Liver (tissue), 9 donors: Measurements from ENCODE around the gene ABCD3. TPM values are rescaled to one million over a fixed set of nuclear protein-coding genes. Genes with fewer than 3 reads are reported as not detected.

Source experiments
- DNase-seq: peaks from one replicate; pipeline ENCODE4 v3.0.0-alpha.2; 2017; ENCODE audit warnings: low spot score
- H3K27ac ChIP-seq, 2 donors: one replicate each; pipeline ENCODE4 v1.7.0; 2013; ENCODE audit warnings: inconsistent platforms in 2 of 2, low read length in 2 of 2, control low read depth in 1 of 2, low read depth in 1 of 2, mild to moderate bottlenecking in 1 of 2
- H3K27me3 ChIP-seq, 4 donors: one replicate each; pipeline versions ENCODE4 v1.6.1 to v1.7.0; 2013; ENCODE audit warnings: low read length in 3 of 4, inconsistent platforms in 1 of 4, mild to moderate bottlenecking in 1 of 4, moderate library complexity in 1 of 4; ENCODE audit not compliant: control insufficient read depth in 4 of 4, insufficient read depth in 4 of 4
- H3K36me3 ChIP-seq, 4 donors: one replicate each; pipeline versions ENCODE4 v1.6.1 to v1.7.0; 2013; ENCODE audit warnings: low read length in 3 of 4, mild to moderate bottlenecking in 3 of 4, low read depth in 1 of 4, moderate library complexity in 1 of 4; ENCODE audit not compliant: control insufficient read depth in 4 of 4, insufficient read depth in 3 of 4
- H3K4me1 ChIP-seq, 4 donors: one replicate each; pipeline versions ENCODE4 v1.6.1 to v1.7.0; 2013; ENCODE audit warnings: low read length in 3 of 4, mild to moderate bottlenecking in 3 of 4, moderate library complexity in 1 of 4; ENCODE audit not compliant: control insufficient read depth in 4 of 4, insufficient read depth in 4 of 4
- H3K4me3 ChIP-seq, 3 donors: one replicate each; pipeline versions ENCODE4 v1.6.1 to v1.7.0; 2013; ENCODE audit warnings: low read length in 3 of 3, control low read depth in 1 of 3, low read depth in 1 of 3, mild to moderate bottlenecking in 1 of 3
- H3K9ac ChIP-seq, 2 donors: one replicate each; pipeline ENCODE4 v1.7.0; 2013; ENCODE audit warnings: low read length in 2 of 2, mild to moderate bottlenecking in 2 of 2, moderate library complexity in 2 of 2, control low read depth in 1 of 2, low read depth in 1 of 2
- H3K9me3 ChIP-seq, 4 donors: one replicate each; pipeline versions ENCODE4 v1.6.1 to v1.7.0; 2013; ENCODE audit warnings: low read length in 3 of 4; ENCODE audit not compliant: control insufficient read depth in 4 of 4
- CTCF ChIP-seq: fragments of 150-350 bp; IDR thresholded peaks from 2 replicates; pipeline ENCODE4 v1.5.1; 2017; ENCODE audit warnings: improper control_type of control experiment, low read depth, low read length; ENCODE audit not compliant: missing input control
- EGR1 ChIP-seq, 2 donors: IDR thresholded peaks; 2 replicates each; pipeline ENCODE4 v1.6.1; 2016 to 2018; ENCODE audit warnings: antibody characterized with exemption in 2 of 2, low read depth in 2 of 2
- FOXA1 ChIP-seq: IDR thresholded peaks from 2 replicates; pipeline ENCODE4 v1.6.1; 2016; ENCODE audit warnings: antibody characterized with exemption
- GABPA ChIP-seq, 2 donors: IDR thresholded peaks in 1 of 2; conservative IDR thresholded peaks in 1 of 2; 2 replicates each; pipeline ENCODE4 v1.6.1; 2016; ENCODE audit warnings: antibody characterized with exemption in 2 of 2, mild to moderate bottlenecking in 1 of 2, moderate library complexity in 1 of 2
- HNF4A ChIP-seq, 2 donors: conservative IDR thresholded peaks; 2 replicates each; pipeline ENCODE4 v1.6.1; 2016; ENCODE audit warnings: antibody characterized with exemption in 2 of 2, mild to moderate bottlenecking in 2 of 2
- HNF4G ChIP-seq: IDR thresholded peaks from 2 replicates; pipeline ENCODE4 v1.6.1; 2016; ENCODE audit warnings: antibody characterized with exemption
- JUND ChIP-seq, 2 donors: IDR thresholded peaks; 2 replicates each; pipeline ENCODE4 v1.6.1; 2016; ENCODE audit warnings: antibody characterized with exemption in 2 of 2
- MAX ChIP-seq: IDR thresholded peaks from 2 replicates; pipeline ENCODE4 v1.6.1; 2016; ENCODE audit warnings: antibody characterized with exemption
- NR2F2 ChIP-seq: IDR thresholded peaks from 2 replicates; pipeline ENCODE4 v1.6.1; 2016; ENCODE audit warnings: antibody characterized with exemption
- RAD21 ChIP-seq, 2 donors: IDR thresholded peaks; 2 replicates each; pipeline ENCODE4 v1.6.1; 2016; ENCODE audit warnings: antibody characterized with exemption in 2 of 2, mild to moderate bottlenecking in 2 of 2
- RXRA ChIP-seq, 2 donors: IDR thresholded peaks; 2 replicates each; pipeline ENCODE4 v1.6.1; 2017 to 2018; ENCODE audit warnings: antibody characterized with exemption in 2 of 2, mild to moderate bottlenecking in 1 of 2
- SP1 ChIP-seq: IDR thresholded peaks from 2 replicates; pipeline ENCODE4 v1.6.1; 2018; ENCODE audit warnings: antibody characterized with exemption, mild to moderate bottlenecking
- TAF1 ChIP-seq: conservative IDR thresholded peaks from 2 replicates; pipeline ENCODE4 v1.6.1; 2016; ENCODE audit warnings: antibody characterized with exemption, mild to moderate bottlenecking
- YY1 ChIP-seq: IDR thresholded peaks from 2 replicates; pipeline ENCODE4 v1.6.1; 2016; ENCODE audit warnings: antibody characterized with exemption, mild to moderate bottlenecking
- WGBS: extraction: QIAGEN DNeasy Blood & Tissue Kit; methylation state at CpG from one replicate; pipeline ENCODE4 v1.1.7; 2013; 5-methylcytosine and 5-hydroxymethylcytosine counted together
- polyA plus RNA-seq, 2 donors: library from polyadenylated mRNA; stranded (reverse) in 1 of 2; unstranded in 1 of 2; fragments of 200-250 nt in 1 of 2; fragments of >200 nt in 1 of 2; fragmentation: Nextera tagmentation in 1 of 2; extraction: Ambion mirVana in 1 of 2; gene quantifications; one replicate each; pipeline versions ENCODE4 v1.2.1 to v1.2.3, GENCODE V29; 2013 to 2015
- total RNA-seq, 2 donors: library from RNA; depleted of rRNA; stranded (reverse); fragments of >200 nt; gene quantifications; one replicate each; pipeline ENCODE4 v1.2.3, GENCODE V29; 2014
- TF ChIP-seq, protein P1 (sequence below): IDR thresholded peaks from 2 replicates; pipeline ENCODE4 v1.6.1; 2016; ENCODE audit warnings: antibody characterized with exemption, mild to moderate bottlenecking
- TF ChIP-seq, protein P2 (sequence below): IDR thresholded peaks from 2 replicates; pipeline ENCODE4 v1.6.1; 2016; ENCODE audit warnings: antibody characterized with exemption
- donor health status: healthy.
- donor health status: healthy.
- donor health status: healthy.
- donor health status: healthy.
- donor health status: healthy.

The ABCD3 gene
- total and polyA plus RNA-seq, 4 donors, result 49.2 to 133 (median 62.5) TPM

GRCh38 chr1:94481473-94481933, 63.3 kb downstream of the ABCD3 start:
- Histone ChIP-seq H3K4me1 (peaks cover 0 to 8% (median 4%) of the 10 kb centered on the region in 4 donors), H3K4me3 (no peak overlapping the region), H3K9me3 (no peaks in the 10 kb centered on the region), H3K27ac (no peak overlapping the region), H3K36me3 (peaks cover 5 to 27% (median 18%) of the 10 kb centered on the region in 4 donors), H3K27me3 (no peaks in the 10 kb centered on the region), H3K9ac (no peak overlapping the region)
- peak; percentile 40 for DNase-seq
- WGBS, result 19% methylated on average over 4 of the region's 4 CpGs
- peak; percentile 73 to 86 for TF ChIP-seq RAD21 (IDR thresholded peaks at IDR 0.05)
- peak; percentile 74 for TF ChIP-seq CTCF
- TF ChIP-seq YY1, result peak; percentile 13
- no peak for TF ChIP-seq GABPA (IDR thresholded peaks at IDR 0.05 in 1 of 2, conservative IDR thresholded peaks at IDR 0.05 in 1 of 2)

- no peak for DNase-seq
- Histone ChIP-seq H3K4me3 (no peak overlapping the region), H3K27me3 (no peaks in the 10 kb centered on the region), H3K4me1 (no peaks in the 10 kb centered on the region), H3K9ac (no peak overlapping the region), H3K9me3 (no peaks in the 10 kb centered on the region), H3K27ac (no peak overlapping the region), H3K36me3 (peaks cover 5 to 52% (median 37%) of the 10 kb centered on the region in 4 donors)
- TF ChIP-seq EGR1 (IDR thresholded peaks at IDR 0.05; ENCODE audit: low read depth in 2 of 2), result no peak
- TF ChIP-seq RXRA (IDR thresholded peaks at IDR 0.05), result no peak
- TF ChIP-seq HNF4G, result no peak
- TF ChIP-seq, protein P1, sequence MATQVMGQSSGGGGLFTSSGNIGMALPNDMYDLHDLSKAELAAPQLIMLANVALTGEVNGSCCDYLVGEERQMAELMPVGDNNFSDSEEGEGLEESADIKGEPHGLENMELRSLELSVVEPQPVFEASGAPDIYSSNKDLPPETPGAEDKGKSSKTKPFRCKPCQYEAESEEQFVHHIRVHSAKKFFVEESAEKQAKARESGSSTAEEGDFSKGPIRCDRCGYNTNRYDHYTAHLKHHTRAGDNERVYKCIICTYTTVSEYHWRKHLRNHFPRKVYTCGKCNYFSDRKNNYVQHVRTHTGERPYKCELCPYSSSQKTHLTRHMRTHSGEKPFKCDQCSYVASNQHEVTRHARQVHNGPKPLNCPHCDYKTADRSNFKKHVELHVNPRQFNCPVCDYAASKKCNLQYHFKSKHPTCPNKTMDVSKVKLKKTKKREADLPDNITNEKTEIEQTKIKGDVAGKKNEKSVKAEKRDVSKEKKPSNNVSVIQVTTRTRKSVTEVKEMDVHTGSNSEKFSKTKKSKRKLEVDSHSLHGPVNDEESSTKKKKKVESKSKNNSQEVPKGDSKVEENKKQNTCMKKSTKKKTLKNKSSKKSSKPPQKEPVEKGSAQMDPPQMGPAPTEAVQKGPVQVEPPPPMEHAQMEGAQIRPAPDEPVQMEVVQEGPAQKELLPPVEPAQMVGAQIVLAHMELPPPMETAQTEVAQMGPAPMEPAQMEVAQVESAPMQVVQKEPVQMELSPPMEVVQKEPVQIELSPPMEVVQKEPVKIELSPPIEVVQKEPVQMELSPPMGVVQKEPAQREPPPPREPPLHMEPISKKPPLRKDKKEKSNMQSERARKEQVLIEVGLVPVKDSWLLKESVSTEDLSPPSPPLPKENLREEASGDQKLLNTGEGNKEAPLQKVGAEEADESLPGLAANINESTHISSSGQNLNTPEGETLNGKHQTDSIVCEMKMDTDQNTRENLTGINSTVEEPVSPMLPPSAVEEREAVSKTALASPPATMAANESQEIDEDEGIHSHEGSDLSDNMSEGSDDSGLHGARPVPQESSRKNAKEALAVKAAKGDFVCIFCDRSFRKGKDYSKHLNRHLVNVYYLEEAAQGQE, result no peak
- TF ChIP-seq GABPA (IDR thresholded peaks at IDR 0.05 in 1 of 2, conservative IDR thresholded peaks at IDR 0.05 in 1 of 2), result no peak
- TF ChIP-seq CTCF, result no peak
- no peak for TF ChIP-seq FOXA1
- no peak for TF ChIP-seq HNF4A (conservative IDR thresholded peaks at IDR 0.05)
- no peak for TF ChIP-seq JUND (IDR thresholded peaks at IDR 0.05)
- no peak for TF ChIP-seq SP1
- TF ChIP-seq, protein P2, sequence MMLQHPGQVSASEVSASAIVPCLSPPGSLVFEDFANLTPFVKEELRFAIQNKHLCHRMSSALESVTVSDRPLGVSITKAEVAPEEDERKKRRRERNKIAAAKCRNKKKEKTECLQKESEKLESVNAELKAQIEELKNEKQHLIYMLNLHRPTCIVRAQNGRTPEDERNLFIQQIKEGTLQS, result no peak
- no peak for TF ChIP-seq NR2F2
- no peak for TF ChIP-seq TAF1
- no peak for TF ChIP-seq MAX
- TF ChIP-seq RAD21 (IDR thresholded peaks at IDR 0.05), result no peak
- TF ChIP-seq YY1, result no peak
- WGBS, result 87% methylated on average over 5 of the region's 5 CpGs
Measured at GRCh38 chr1:94486990-94487389, 68.8 kb downstream of the ABCD3 start.
